A549 treated with DMSO at 1 μM for 4 hours (cell line): Measurements from ENCODE around the gene LIN28B. TPM values are rescaled to one million over a fixed set of nuclear protein-coding genes. Genes with fewer than 3 reads are reported as not detected.

Experiments used
- total RNA-seq: library from RNA; stranded (reverse); fragments of 200-300 nt; extraction: Qiagen RNA extraction; gene quantifications from 5 replicates; pipeline ENCODE4 v1.2.3, GENCODE V29; 2022; ENCODE audit warnings: low read depth

LIN28B gene
- 1.4 to 2.1 TPM (median 1.9 TPM) in 5 replicates for total RNA-seq

DNA sequence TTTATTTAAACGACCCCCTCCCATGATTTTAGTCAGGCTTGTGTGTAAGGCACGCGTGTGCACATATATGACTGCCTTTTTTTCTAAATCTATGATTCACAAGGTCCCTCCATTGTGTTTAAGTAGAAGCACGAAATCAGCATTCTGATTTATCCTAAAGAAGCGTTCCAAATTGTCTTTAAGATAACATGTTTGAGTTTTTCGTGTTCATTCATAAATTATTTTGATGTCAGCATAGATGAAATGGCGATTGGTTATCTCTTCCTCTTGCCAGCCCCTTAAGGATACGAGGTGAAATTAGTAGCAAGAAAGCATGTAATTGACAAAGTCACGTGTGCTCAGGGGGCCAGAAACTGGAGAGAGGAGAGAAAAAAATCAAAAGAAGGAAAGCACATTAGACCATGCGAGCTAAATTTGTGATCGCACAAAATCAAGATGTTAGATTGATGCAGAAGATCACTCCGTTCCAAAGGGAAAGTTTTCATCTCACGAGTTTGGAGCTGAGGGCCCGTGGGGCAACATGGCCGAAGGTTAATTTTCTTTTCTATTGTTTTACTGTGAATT lies at the start of gene LIN28B:
Gene LIN28B, plus strand, starts transcription at position 377 of the 564 bp plus-strand sequence. Its CDS starts 144 bp downstream, at position 521.

Other genes with a start within 250 kb of the LIN28B start
- 2.1 to 3.9 TPM (median 3.2 TPM) in 5 replicates for gene HACE1, start 97.2 kb upstream of the LIN28B start, total RNA-seq
- 27.8 to 31.2 TPM (median 30.3 TPM) in 5 replicates for gene POPDC3, start 222.9 kb downstream of the LIN28B start, total RNA-seq